Stimulated activated CD4-positive, alpha-beta T cell treated with anti-CD3 and anti-CD28 coated beads, Interleukin-2, amount 100 ng/mL, for 4 hours (primary cell): ENCODE measurements around the gene ITPKB.
A peak's percentile ranks its signal among the peaks of the same experiment; 100 is the strongest.
"Not testable (repeated sequence)": the region's sequence is repeated elsewhere in the genome, so short reads cannot be mapped to it uniquely, and the experiment has no call there.

Experiments used
- DNase-seq: peaks from one replicate; pipeline ENCODE4 v3.0.0-alpha.2; 2020; ENCODE audit warnings: low read depth

The ITPKB gene

GRCh38 chr1:226730836-226731235 is 8.2 kb downstream of the ITPKB start:
- DNase-seq, result no peak

- DNase-seq, result no peak
These were observed 9.0 kb downstream of the ITPKB start for GRCh38 chr1:226730071-226730470.

GRCh38 chr1:226728448-226728847 is 10.6 kb downstream of the ITPKB start:
- DNase-seq, result no peak

GRCh38 chr1:226725897-226726267 is 13.2 kb downstream of the ITPKB start:
- no peak for DNase-seq

DNA sequence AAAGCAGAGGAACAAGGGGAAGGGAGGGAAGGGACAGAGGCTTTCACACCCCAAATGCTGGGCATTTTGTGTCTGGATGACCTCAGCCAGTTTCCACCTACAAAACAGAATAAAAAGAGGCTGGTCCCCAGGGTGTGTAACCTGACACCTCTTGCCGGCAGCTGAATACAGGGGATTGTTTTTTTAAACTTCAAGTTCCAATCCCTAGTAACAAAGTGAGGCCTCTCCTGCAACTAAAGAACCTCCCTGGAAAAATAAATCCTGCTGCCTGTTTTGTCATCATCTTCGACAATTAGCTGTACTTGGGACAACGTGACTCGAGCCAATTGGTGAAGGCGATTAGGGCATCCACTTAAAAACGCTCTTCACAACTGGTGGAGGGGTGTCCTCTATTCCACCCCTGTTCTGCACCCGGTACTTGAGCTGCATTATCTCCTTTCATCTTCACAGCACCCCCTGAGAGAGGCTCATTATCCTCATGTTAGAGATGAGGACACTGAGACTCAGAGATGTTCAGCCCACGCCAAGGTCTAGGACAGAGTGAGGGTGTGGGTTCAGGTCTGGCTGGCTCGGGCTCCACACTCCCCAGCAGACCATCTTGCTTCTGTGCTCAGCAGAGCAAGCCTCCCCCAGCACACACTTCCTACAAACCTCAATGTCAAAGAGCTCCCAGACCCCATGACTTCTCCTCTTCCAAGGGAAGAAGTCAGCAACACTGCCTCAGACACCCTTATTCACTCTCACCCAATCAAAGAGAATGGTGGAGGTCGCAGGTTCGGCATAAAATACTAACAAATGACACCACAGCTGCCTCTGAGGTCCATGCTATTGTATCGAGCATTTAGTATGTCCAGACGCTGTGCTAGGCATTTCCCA is 15.2 kb downstream of the ITPKB start:
- no peak for DNase-seq

GRCh38 chr1:226722901-226723656 is 16.0 kb downstream of the ITPKB start:
- no peak for DNase-seq

GRCh38 chr1:226722240-226722900 is 16.7 kb downstream of the ITPKB start:
- no peak for DNase-seq

- not testable (repeated sequence) for DNase-seq
These were observed 18.5 kb downstream of the ITPKB start for GRCh38 chr1:226720574-226720973.

- no peak for DNase-seq
These were observed 19.3 kb downstream of the ITPKB start for GRCh38 chr1:226719596-226720387.

DNA sequence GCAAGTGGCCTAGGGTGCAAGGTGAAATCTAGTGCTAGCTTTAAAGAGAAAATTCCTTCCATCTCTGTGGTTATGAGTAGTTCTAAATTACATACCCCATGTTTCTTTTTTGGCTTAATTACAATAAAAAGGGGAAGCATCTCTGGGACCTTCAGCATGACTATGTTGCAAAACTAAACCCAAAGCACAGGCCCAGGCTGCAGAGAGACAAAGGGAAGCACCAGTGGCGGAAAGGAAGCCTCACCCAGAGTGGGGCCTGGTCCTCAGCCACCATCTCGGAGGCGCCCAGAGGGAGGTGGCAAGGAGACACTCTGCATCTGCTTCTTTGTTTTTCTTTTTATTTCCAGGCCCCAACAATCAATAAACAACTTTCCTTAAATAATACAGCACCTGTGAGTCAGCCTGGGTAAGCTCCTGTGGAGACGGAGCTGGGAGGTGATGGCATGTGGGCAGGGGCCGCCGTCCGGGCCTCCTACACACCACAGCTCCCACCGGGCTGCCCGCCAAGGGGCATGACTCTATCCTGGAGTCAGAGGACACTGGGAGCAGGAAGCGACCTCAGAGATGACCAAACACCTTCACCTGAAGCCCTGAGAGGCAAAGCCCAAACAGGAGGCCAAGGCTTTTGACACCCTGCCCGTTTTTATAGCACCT is 21.7 kb downstream of the ITPKB start:
- no peak for DNase-seq

DNA sequence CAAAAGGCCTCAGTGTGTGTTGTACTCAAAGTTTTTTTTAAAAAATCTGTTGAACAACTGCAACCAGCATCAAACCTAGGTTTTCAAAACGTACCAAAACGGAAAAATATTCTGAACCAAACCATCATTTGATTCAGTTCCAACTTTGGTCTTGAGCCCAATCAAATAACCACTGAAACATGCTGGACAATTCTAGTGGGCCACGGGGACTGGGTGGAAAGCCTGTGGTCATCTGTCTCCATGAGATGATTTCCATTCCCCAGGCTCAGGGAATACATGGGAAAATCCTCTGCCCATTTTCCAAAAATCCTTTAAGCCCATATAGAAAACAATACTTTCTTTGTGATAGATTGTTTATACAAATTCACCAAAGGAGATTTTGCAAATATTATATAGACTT is 22.5 kb downstream of the ITPKB start:
- DNase-seq, result no peak

DNA sequence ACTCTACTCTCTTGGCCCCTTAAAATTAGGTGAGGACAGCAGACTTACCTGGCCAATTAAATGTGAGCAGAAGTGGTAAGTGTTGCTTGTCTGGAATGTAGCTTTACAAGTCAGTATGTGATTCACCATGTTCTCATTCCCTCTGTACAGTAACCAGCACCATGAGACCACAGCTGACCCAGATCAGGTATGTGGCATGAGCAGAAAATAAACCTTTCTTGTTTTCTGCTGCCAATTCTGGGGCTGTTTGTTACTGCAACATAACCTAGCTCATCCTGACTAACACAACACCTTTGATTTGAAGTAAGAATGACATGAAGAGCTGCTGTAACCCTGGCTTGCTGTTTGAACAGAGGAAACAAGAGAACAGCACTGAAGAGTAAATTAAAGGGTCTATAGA is 24.9 kb downstream of the ITPKB start:
- DNase-seq, result no peak

GRCh38 chr1:226712742-226713419 is 26.2 kb downstream of the ITPKB start:
- no peak for DNase-seq

GRCh38 chr1:226711976-226712741 is 26.9 kb downstream of the ITPKB start:
- no peak for DNase-seq

- no peak for DNase-seq
These were observed 28.6 kb downstream of the ITPKB start for GRCh38 chr1:226710501-226710900.

DNA sequence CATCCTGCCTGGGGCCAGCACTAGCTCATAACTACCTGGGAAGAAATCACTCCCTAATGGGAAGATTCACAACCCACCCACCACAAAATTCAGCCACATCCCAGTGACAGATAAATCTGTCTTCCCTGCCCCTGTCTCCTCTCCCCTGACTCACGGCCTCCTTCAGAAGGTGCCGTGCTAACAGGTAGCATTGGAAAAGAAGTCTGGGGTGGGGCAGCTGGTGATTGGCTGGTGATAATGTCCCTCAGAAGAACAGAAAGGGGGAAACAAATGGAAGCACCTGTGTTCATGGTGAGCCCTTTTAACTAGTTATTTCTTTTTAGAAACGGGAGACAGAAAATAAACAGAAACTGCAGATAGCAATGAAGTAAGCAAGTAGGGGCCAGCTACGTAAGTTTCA is 29.1 kb downstream of the ITPKB start:
- DNase-seq, result no peak

DNA sequence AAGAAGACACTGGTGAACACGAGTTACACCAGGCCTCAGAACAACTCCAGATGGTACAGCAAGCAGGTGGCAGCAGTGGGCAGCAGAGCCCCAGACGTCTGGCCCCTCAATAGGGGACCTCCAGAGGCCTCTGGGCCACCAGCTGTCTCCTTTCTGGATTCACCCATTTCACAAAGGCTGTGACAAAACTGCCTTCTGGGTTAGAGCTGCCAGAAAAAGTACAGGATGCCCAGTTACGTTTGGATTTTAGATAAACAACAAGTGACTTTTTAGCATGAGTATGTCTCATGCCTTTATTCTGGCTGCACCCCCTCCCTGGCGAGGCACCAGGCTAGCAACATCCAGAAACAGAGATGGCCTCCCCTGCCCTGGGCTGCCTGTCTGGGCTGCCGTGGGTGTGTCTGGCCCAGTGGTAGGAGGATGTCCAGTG is 30.1 kb downstream of the ITPKB start:
- DNase-seq, result no peak

DNA sequence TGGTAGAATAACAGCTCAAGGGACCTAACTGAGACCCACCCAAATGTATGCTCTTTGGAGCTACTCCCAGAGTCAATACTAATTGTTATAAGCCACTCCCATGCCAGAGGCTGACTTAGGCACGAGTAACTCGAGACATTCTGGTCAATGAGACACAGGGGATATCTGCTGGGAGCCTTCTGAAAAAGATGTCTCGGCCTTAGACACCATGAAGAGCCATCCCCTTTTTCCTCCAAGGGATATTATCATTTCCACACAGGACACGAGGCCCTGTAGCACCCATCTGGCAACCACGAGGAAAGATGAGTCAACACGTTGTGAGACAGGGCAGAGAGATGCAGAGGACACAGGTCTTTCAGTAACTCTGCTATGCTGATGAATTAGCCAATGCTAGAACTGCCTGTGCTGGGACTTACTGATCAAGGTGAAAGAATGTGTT is 30.7 kb downstream of the ITPKB start:
- DNase-seq, result peak; percentile 36

DNA sequence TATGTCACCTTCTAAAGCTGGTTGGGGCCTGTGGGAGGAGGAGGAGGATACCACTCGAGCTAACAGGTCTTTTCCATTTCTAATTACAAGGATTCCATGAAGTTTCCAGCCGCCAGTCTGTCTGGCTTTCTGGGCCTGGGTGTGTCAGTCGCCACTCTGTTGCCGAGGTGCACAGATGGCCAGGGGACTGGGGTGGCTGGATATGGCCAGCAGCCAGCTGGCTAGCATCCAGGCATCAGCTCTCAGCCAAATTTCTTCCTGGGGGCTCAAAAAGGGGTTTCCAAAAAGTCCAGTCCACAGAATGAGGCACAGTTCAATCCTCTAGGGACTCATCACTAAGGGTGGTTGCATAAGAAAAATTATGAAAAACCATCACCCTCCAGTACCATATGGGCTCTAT is 32.4 kb downstream of the ITPKB start:
- DNase-seq, result no peak
